Spleen (tissue), 11 donors: ENCODE data around the gene GLUL. TPM values are rescaled to one million over a fixed set of nuclear protein-coding genes. Genes with fewer than 3 reads are reported as not detected.

Experiments used
- DNase-seq: peaks from one replicate; pipeline ENCODE4 v3.0.0-alpha.2; 2020
- H3K27ac ChIP-seq, 8 donors: fragments of 200-600 bp; sonication (generic) in 7 of 8; 1 replicate in 4 of 8; 2 replicates in 4 of 8; pipeline versions ENCODE4 v1.5.0 to v1.8.0; 2016 to 2021; ENCODE audit warnings: inconsistent platforms in 4 of 8, mild to moderate bottlenecking in 4 of 8, moderate library complexity in 1 of 8
- H3K27me3 ChIP-seq, 7 donors: fragments of 200-600 bp; sonication (generic) in 6 of 7; replicated peaks in 1 of 7; 1 replicate in 4 of 7; 2 replicates in 3 of 7; pipeline versions ENCODE4 v1.5.0 to v1.8.0; 2016 to 2021; ENCODE audit warnings: inconsistent platforms in 3 of 7, mild to moderate bottlenecking in 1 of 7
- H3K36me3 ChIP-seq, 6 donors: fragments of 200-600 bp; sonication (generic) in 5 of 6; 1 replicate in 4 of 6; 2 replicates in 2 of 6; pipeline versions ENCODE4 v1.5.0 to v1.8.0; 2016 to 2021; ENCODE audit warnings: inconsistent platforms in 2 of 6
- H3K4me1 ChIP-seq, 6 donors: fragments of 200-600 bp; sonication (generic) in 5 of 6; 1 replicate in 3 of 6; 2 replicates in 3 of 6; pipeline versions ENCODE4 v1.5.0 to v1.8.0; 2016 to 2021; ENCODE audit warnings: inconsistent platforms in 3 of 6
- H3K4me3 ChIP-seq, 8 donors: fragments of 200-600 bp; sonication (generic) in 7 of 8; 1 replicate in 4 of 8; 2 replicates in 4 of 8; pipeline versions ENCODE4 v1.5.0 to v1.8.0; 2016 to 2021; ENCODE audit warnings: inconsistent platforms in 4 of 8, mild to moderate bottlenecking in 4 of 8, moderate library complexity in 2 of 8
- H3K9me3 ChIP-seq, 8 donors: fragments of 200-600 bp; sonication (generic) in 7 of 8; 1 replicate in 4 of 8; 2 replicates in 4 of 8; pipeline versions ENCODE4 v1.5.0 to v1.8.0; 2016 to 2021; ENCODE audit warnings: inconsistent platforms in 4 of 8
- CTCF ChIP-seq, 11 experiments: fragments of 200-600 bp in 7 of 11; fragments of 450-650 bp in 4 of 11; sonication (generic) in 4 of 11; IDR thresholded peaks in 8 of 11; conservative IDR thresholded peaks in 3 of 11; 1 replicate in 7 of 11; 2 replicates in 4 of 11; pipeline versions ENCODE4 v1.4.0 to v1.8.0; 2016 to 2021; ENCODE audit warnings: antibody characterized with exemption in 11 of 11, inconsistent platforms in 4 of 11, mild to moderate bottlenecking in 1 of 11
- POLR2A ChIP-seq, 3 donors: fragments of 450-650 bp; IDR thresholded peaks; one replicate each; pipeline ENCODE4 v1.5.1; 2017; ENCODE audit warnings: antibody characterized with exemption in 3 of 3, mild to moderate bottlenecking in 1 of 3
- POLR2AphosphoS5 ChIP-seq, 3 donors: sonication (generic); formaldehyde crosslinking; IDR thresholded peaks; one replicate each; pipeline ENCODE4 v1.5.1; 2017; ENCODE audit warnings: antibody characterized with exemption in 3 of 3
- WGBS, 5 donors: extraction: QIAGEN DNeasy Blood & Tissue Kit in 3 of 5; methylation state at CpG; one replicate each; pipeline versions ENCODE4 v1.1.5 to v1.1.7; 2013 to 2018; 5-methylcytosine and 5-hydroxymethylcytosine counted together
- intact Hi-C: fragments of 100-400 bp; cut with DNase I; formaldehyde crosslinking; loops from one replicate; pipeline ENCODE4 v1.15.0; 2023; ENCODE audit warnings: low total_unique reads
- polyA plus RNA-seq, 3 donors: library from polyadenylated mRNA; stranded (reverse); fragments of 200-250 nt; gene quantifications; one replicate each; pipeline ENCODE4 v1.2.1, GENCODE V29; 2013
- total RNA-seq, 7 donors: library from RNA; depleted of rRNA in 3 of 7; stranded (reverse); fragments of >200 nt in 3 of 7; fragmentation: NEBNext Ultra II Directional in 4 of 7; extraction: Animal tissue kit (Norgen Biotek cat#: 25700) in 4 of 7; gene quantifications; one replicate each; pipeline versions ENCODE4 v1.1.0 to v1.2.1, GENCODE V29; 2016 to 2021
- donor health status: healthy with polysubstance abuse.
- donor health status: DM: no; HTN: no; CAD: no; lungs with moderate emphysema.
- donor health status: DM: no; HTN: no; CAD: no.
- donor health status: Bipolar disorder and iron deficiency.
- donor health status: healthy.
- donor health status: DM: no; HTN: no; CAD: no.
- donor health status: DM: yes; HTN: yes; CAD: no.

GLUL gene
- total and polyA plus RNA-seq, 10 donors = 113 to 2,370 (median 1,240) TPM

GRCh38 chr1:182367926-182368325 lies 23.7 kb downstream of the GLUL start:
- 66 to 85% (median 74%) methylated on average over 2 of the region's 2 CpGs for WGBS, 5 donors
- Histone ChIP-seq H3K27ac (no peak overlapping the region), H3K36me3 (no peaks in the 10 kb centered on the region), H3K4me1 (peaks cover 0 to 9% (median 0%) of the 10 kb centered on the region in 6 donors), H3K9me3 (no peaks in the 10 kb centered on the region), H3K27me3 (no peaks in the 10 kb centered on the region), H3K4me3 (no peak overlapping the region)
- intact Hi-C loops = no loop called here
- DNase-seq = no peak
- TF ChIP-seq POLR2A (IDR thresholded peaks at IDR 0.05) (no peak), POLR2AphosphoS5 (IDR thresholded peaks at IDR 0.05) (no peak), CTCF (IDR thresholded peaks at IDR 0.05 in 8 of 11, conservative IDR thresholded peaks at IDR 0.05 in 3 of 11) (no peak)

GRCh38 chr1:182366596-182366995 lies 25.0 kb downstream of the GLUL start:
- Histone ChIP-seq H3K4me1 (peaks cover 0 to 9% (median 0%) of the 10 kb centered on the region in 6 donors), H3K36me3 (no peaks in the 10 kb centered on the region), H3K9me3 (no peaks in the 10 kb centered on the region), H3K27ac (no peak overlapping the region), H3K27me3 (no peaks in the 10 kb centered on the region), H3K4me3 (no peak overlapping the region)
- intact Hi-C loops = no loop called here
- TF ChIP-seq CTCF (IDR thresholded peaks at IDR 0.05 in 8 of 11, conservative IDR thresholded peaks at IDR 0.05 in 3 of 11) = no peak
- TF ChIP-seq POLR2AphosphoS5 (IDR thresholded peaks at IDR 0.05) = no peak
- TF ChIP-seq POLR2A (IDR thresholded peaks at IDR 0.05) = no peak
- 69 to 90% (median 83%) methylated on average over 2 of the region's 2 CpGs for WGBS, 5 donors
- DNase-seq = no peak

- Histone ChIP-seq H3K36me3 (no peaks in the 10 kb centered on the region), H3K27ac (no peak overlapping the region), H3K27me3 (no peaks in the 10 kb centered on the region), H3K4me3 (no peak overlapping the region), H3K4me1 (no peaks in the 10 kb centered on the region), H3K9me3 (no peaks in the 10 kb centered on the region)
- TF ChIP-seq CTCF (IDR thresholded peaks at IDR 0.05 in 8 of 11, conservative IDR thresholded peaks at IDR 0.05 in 3 of 11) = no peak
- TF ChIP-seq POLR2A (IDR thresholded peaks at IDR 0.05) = no peak
- no peak for TF ChIP-seq POLR2AphosphoS5 (IDR thresholded peaks at IDR 0.05)
- intact Hi-C loops = no loop called here
- DNase-seq = no peak
- WGBS, 5 donors = 59 to 69% (median 65%) methylated on average over 7 of the region's 7 CpGs
These were observed 31.9 kb downstream of the GLUL start for GRCh38 chr1:182359645-182360044.

- intact Hi-C loops = no loop called here
- H3K4me3 ChIP-seq = no peak overlapping the region
- TF ChIP-seq CTCF (IDR thresholded peaks at IDR 0.05 in 8 of 11, conservative IDR thresholded peaks at IDR 0.05 in 3 of 11) (no peak), POLR2A (IDR thresholded peaks at IDR 0.05) (no peak), POLR2AphosphoS5 (IDR thresholded peaks at IDR 0.05) (no peak)
- 79 to 90% (median 89%) methylated on average over 4 of the region's 4 CpGs for WGBS, 5 donors
- no peak overlapping the region for H3K27ac ChIP-seq
- no peak for DNase-seq
- H3K9me3 ChIP-seq = no peaks in the 10 kb centered on the region
- no peaks in the 10 kb centered on the region for H3K4me1 ChIP-seq
- H3K36me3 ChIP-seq = no peaks in the 10 kb centered on the region
- no peaks in the 10 kb centered on the region for H3K27me3 ChIP-seq
These were observed 33.7 kb downstream of the GLUL start for GRCh38 chr1:182357913-182358312.
